Aorta (tissue), 5 donors: ENCODE results near the gene DNAH8. TPM values are rescaled to one million over a fixed set of nuclear protein-coding genes. Genes with fewer than 3 reads are reported as not detected.
"Not testable (repeated sequence)": the region's sequence is repeated elsewhere in the genome, so short reads cannot be mapped to it uniquely, and the experiment has no call there.

Experiments used
- ATAC-seq: fragments of 200-7000 bp; cut with Tn5 transposase; one replicate; pipeline ENCODE4 v1.9.1; 2022; ENCODE audit warnings: moderate library complexity; ENCODE audit not compliant: low FRiP score
- DNase-seq, 2 donors: peaks; one replicate each; pipeline ENCODE4 v3.0.0-alpha.2; 2020
- H3K27ac ChIP-seq, 2 donors: one replicate each; pipeline ENCODE4 v1.5.1; 2013; ENCODE audit warnings: low read length in 2 of 2, mild to moderate bottlenecking in 2 of 2, moderate library complexity in 2 of 2, control low read depth in 1 of 2, inconsistent platforms in 1 of 2, low read depth in 1 of 2
- H3K27me3 ChIP-seq, 2 donors: one replicate each; pipeline ENCODE4 v1.6.1; 2013; ENCODE audit warnings: control low read depth in 1 of 2, low read length in 1 of 2, mild to moderate bottlenecking in 1 of 2, moderate library complexity in 1 of 2; ENCODE audit not compliant: insufficient read depth in 2 of 2, control insufficient read depth in 1 of 2
- H3K36me3 ChIP-seq, 2 donors: one replicate each; pipeline ENCODE4 v1.6.1; 2013; ENCODE audit warnings: control low read depth in 1 of 2, low read length in 1 of 2, mild to moderate bottlenecking in 1 of 2; ENCODE audit not compliant: insufficient read depth in 2 of 2, control insufficient read depth in 1 of 2
- H3K4me1 ChIP-seq, 2 donors: one replicate each; pipeline ENCODE4 v1.6.1; 2013; ENCODE audit warnings: low read length in 2 of 2, control low read depth in 1 of 2, mild to moderate bottlenecking in 1 of 2, moderate library complexity in 1 of 2; ENCODE audit not compliant: insufficient read depth in 2 of 2, control insufficient read depth in 1 of 2
- H3K4me3 ChIP-seq, 2 donors: one replicate each; pipeline ENCODE4 v1.5.1; 2013; ENCODE audit warnings: low read length in 2 of 2, control low read depth in 1 of 2, mild to moderate bottlenecking in 1 of 2
- H3K9me3 ChIP-seq: one replicate; pipeline ENCODE4 v1.6.1; 2013; ENCODE audit warnings: mild to moderate bottlenecking, low read length; ENCODE audit not compliant: control insufficient read depth
- WGBS, 2 donors: extraction: QIAGEN DNeasy Blood & Tissue Kit; methylation state at CpG; one replicate each; pipeline ENCODE4 v1.1.7; 2013; 5-methylcytosine and 5-hydroxymethylcytosine counted together
- intact Hi-C, 2 donors: fragments of 100-400 bp; cut with DNase I; formaldehyde crosslinking; loops; one replicate each; pipeline versions ENCODE4 v1.14.2 to v1.15.0; 2022
- polyA plus RNA-seq, 2 donors: library from polyadenylated mRNA; stranded (reverse); fragments of 200-250 nt; gene quantifications; one replicate each; pipeline ENCODE4 v1.2.3, GENCODE V29; 2013
- total RNA-seq, 2 donors: library from RNA; stranded (reverse); fragmentation: NEBNext Ultra II Directional; extraction: Animal tissue kit (Norgen Biotek cat#: 25700); gene quantifications; one replicate each; pipeline ENCODE4 v1.2.1, GENCODE V29; 2021
- donor health status: healthy with polysubstance abuse.
- donor health status: Bipolar disorder and iron deficiency.
- donor health status: DM: no; HTN: no; CAD: no.
- donor health status: DM: no; HTN: no; CAD: no.
- donor health status: DM: yes; HTN: yes; CAD: no.

DNAH8 gene
- total and polyA plus RNA-seq, 4 donors, result under 0.01 to 0.03 (median 0.03) TPM; not detected in 1

DNA sequence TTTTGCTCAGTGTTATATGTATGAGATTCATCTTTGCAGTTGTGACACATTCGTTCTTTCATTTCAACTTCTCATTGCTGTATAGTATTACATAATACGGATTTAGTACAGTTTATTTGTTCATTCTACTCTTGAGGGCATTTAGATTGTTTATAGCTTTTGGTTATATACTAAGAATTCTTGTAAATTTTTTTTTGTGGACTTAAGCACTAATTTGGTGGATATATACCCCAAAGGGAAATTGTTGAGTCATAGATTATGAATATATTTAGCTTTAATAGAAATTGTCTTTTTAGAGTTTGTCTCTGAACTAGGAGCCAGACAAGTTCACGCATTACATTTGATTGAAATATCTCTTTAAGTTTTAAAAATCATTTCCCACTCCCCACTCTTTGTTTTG is 79.6 kb downstream of the DNAH8 start:
- DNase-seq (no peak), ATAC-seq (no peak)
- H3K36me3 ChIP-seq, result no peaks in the 10 kb centered on the region
- no peaks in the 10 kb centered on the region for H3K4me1 ChIP-seq
- H3K27me3 ChIP-seq, result peaks cover 2 to 4% of the 10 kb centered on the region in 2 donors
- 60 to 78% methylated on average over 3 of the region's 3 CpGs for WGBS, 2 donors
- intact Hi-C loops, result no loop called here
- no peak overlapping the region for H3K27ac ChIP-seq
- no peak overlapping the region for H3K4me3 ChIP-seq
- no peaks in the 10 kb centered on the region for H3K9me3 ChIP-seq

- H3K27ac ChIP-seq, result no peak overlapping the region
Measured at GRCh38 chr6:38796006-38796405, 80.9 kb downstream of the DNAH8 start.

GRCh38 chr6:38796437-38796836 is 81.3 kb downstream of the DNAH8 start:
- DNase-seq, intact Hi-C loops: not testable (repeated sequence)

More at GRCh38 chr6:38796006-38796405, 80.9 kb downstream of the DNAH8 start:
- no peaks in the 10 kb centered on the region for H3K9me3 ChIP-seq
- no peak for DNase-seq
- peaks cover 2 to 4% of the 10 kb centered on the region in 2 donors for H3K27me3 ChIP-seq
- no peak for ATAC-seq
- H3K4me1 ChIP-seq, result no peaks in the 10 kb centered on the region
- WGBS, 2 donors, result 71 to 75% methylated on average over 3 of the region's 3 CpGs
- no peaks in the 10 kb centered on the region for H3K36me3 ChIP-seq
- no peak overlapping the region for H3K4me3 ChIP-seq
- intact Hi-C loops, result no loop called here

DNA sequence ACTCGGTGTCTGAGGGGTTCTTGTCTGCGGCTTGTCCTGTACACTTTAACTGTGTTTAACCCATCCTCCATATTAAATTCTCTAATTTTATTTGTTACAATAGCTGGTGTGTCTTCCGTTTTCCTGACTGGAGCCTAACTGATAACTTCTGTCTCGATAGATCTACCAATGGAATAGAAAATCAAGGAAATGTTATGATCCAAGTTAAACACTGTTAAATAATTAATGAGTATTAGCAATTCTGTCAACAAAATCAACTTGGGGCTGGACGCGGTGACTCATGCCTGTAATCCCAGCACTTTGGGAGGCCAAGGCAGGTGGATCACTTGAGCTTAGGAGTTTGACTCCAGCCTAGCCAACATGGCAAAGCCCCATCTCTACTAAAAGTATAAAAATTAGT is 81.7 kb downstream of the DNAH8 start:
- H3K27me3 ChIP-seq, result peaks cover 2 to 4% of the 10 kb centered on the region in 2 donors
- DNase-seq (no peak), ATAC-seq (no peak)
- no peaks in the 10 kb centered on the region for H3K4me1 ChIP-seq
- intact Hi-C loops, result no loop called here
- H3K36me3 ChIP-seq, result no peaks in the 10 kb centered on the region
- 85 to 93% methylated on average over 6 of the region's 6 CpGs for WGBS, 2 donors
- H3K9me3 ChIP-seq, result peaks cover under 1% of the 10 kb centered on the region
- H3K4me3 ChIP-seq, result no peak overlapping the region
- no peak overlapping the region for H3K27ac ChIP-seq

More at GRCh38 chr6:38796437-38796836, 81.3 kb downstream of the DNAH8 start:
- not testable (repeated sequence) for H3K27ac ChIP-seq, H3K27me3 ChIP-seq, H3K36me3 ChIP-seq, H3K4me3 ChIP-seq, ATAC-seq, H3K9me3 ChIP-seq, H3K4me1 ChIP-seq
- 69 to 83% methylated on average over 9 of the region's 9 CpGs for WGBS, 2 donors

DNA sequence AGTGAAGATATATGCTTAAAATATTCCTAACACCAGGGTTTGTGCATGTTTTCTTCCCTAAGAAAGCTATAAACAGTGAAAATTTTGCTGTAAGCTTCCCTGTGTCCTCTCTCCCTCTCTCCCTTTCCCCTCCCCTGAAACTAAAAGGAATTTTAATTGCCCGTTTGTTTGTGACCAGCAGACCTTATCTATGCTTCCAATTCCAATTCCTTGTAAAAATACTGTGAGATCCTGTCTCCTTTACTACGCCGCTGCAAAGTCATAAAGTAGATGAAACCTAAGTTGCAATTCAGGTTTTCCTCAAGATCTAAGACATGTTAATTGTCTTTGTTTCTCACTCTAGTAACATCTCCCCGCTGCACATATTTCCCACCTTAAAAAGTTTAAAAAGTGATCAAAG is 82.3 kb downstream of the DNAH8 start:
- no peak overlapping the region for H3K27ac ChIP-seq
- no peaks in the 10 kb centered on the region for H3K36me3 ChIP-seq
- peaks cover 1% of the 10 kb centered on the region for H3K9me3 ChIP-seq
- DNase-seq (no peak), ATAC-seq (no peak)
- H3K4me1 ChIP-seq, result no peaks in the 10 kb centered on the region
- H3K4me3 ChIP-seq, result no peak overlapping the region
- 28% methylated on average over 4 of the region's 4 CpGs for WGBS, 2 donors
- H3K27me3 ChIP-seq, result peaks cover 2 to 4% of the 10 kb centered on the region in 2 donors
- intact Hi-C loops, result no loop called here

GRCh38 chr6:38799529-38800184 is 84.5 kb downstream of the DNAH8 start:
- 71 to 81% methylated on average over 2 of the region's 2 CpGs for WGBS, 2 donors
- Histone ChIP-seq H3K27me3 (no peaks in the 10 kb centered on the region), H3K4me1 (no peaks in the 10 kb centered on the region), H3K9me3 (peaks cover 1% of the 10 kb centered on the region), H3K4me3 (no peak overlapping the region), H3K27ac (no peak overlapping the region), H3K36me3 (no peaks in the 10 kb centered on the region)
- no peak for ATAC-seq
- no peak for DNase-seq
- intact Hi-C loops, result no loop called here

GRCh38 chr6:38801305-38801704 is 86.2 kb downstream of the DNAH8 start:
- no peaks in the 10 kb centered on the region for H3K4me1 ChIP-seq
- intact Hi-C loops, result no loop called here
- H3K4me3 ChIP-seq, result no peak overlapping the region
- peaks cover 1% of the 10 kb centered on the region for H3K9me3 ChIP-seq
- no peak overlapping the region for H3K27ac ChIP-seq
- WGBS, 2 donors, result 49 to 56% methylated on average over 4 of the region's 4 CpGs
- ATAC-seq (no peak), DNase-seq (no peak)
- H3K36me3 ChIP-seq, result no peaks in the 10 kb centered on the region
- H3K27me3 ChIP-seq, result no peaks in the 10 kb centered on the region

GRCh38 chr6:38802497-38802896 is 87.4 kb downstream of the DNAH8 start:
- H3K4me1 ChIP-seq, result no peaks in the 10 kb centered on the region
- intact Hi-C loops, result no loop called here
- no peak for ATAC-seq

GRCh38 chr6:38803129-38803528 is 88.0 kb downstream of the DNAH8 start:
- ATAC-seq (no peak), DNase-seq (no peak)
- H3K27ac ChIP-seq, result no peak overlapping the region
- no peaks in the 10 kb centered on the region for H3K27me3 ChIP-seq
- peaks cover 1% of the 10 kb centered on the region for H3K9me3 ChIP-seq
- intact Hi-C loops, result no loop called here
- H3K4me1 ChIP-seq, result no peaks in the 10 kb centered on the region
- 58% methylated on average over 3 of the region's 3 CpGs for WGBS, 2 donors
- H3K4me3 ChIP-seq, result no peak overlapping the region
- no peaks in the 10 kb centered on the region for H3K36me3 ChIP-seq

More at GRCh38 chr6:38802497-38802896, 87.4 kb downstream of the DNAH8 start:
- no peak for DNase-seq
- H3K4me3 ChIP-seq, result no peak overlapping the region
- peaks cover 1% of the 10 kb centered on the region for H3K9me3 ChIP-seq
- H3K27me3 ChIP-seq, result no peaks in the 10 kb centered on the region
- H3K27ac ChIP-seq, result no peak overlapping the region
- no peaks in the 10 kb centered on the region for H3K36me3 ChIP-seq
